Endodermal cell (in vitro differentiated cells): ENCODE results near the gene TIE1. TPM values are rescaled to one million over a fixed set of nuclear protein-coding genes. Genes with fewer than 3 reads are reported as not detected.

Experiments used
- DNase-seq: peaks from one replicate; pipeline ENCODE4 v3.0.0-alpha.2; 2017
- H3K27ac ChIP-seq: 2 replicates; pipeline ENCODE4 v1.5.1; 2013; ENCODE audit warnings: mild to moderate bottlenecking, low read depth, low read length, moderate library complexity
- H3K27me3 ChIP-seq: 2 replicates; pipeline ENCODE4 v1.6.1; 2013; ENCODE audit warnings: mild to moderate bottlenecking, low read length, moderate library complexity; ENCODE audit not compliant: insufficient read depth, control insufficient read depth, poor library complexity, severe bottlenecking
- H3K36me3 ChIP-seq: 2 replicates; pipeline ENCODE4 v1.7.0; 2013; ENCODE audit warnings: mild to moderate bottlenecking, low read length, moderate library complexity; ENCODE audit not compliant: control insufficient read depth, insufficient read depth
- H3K4me1 ChIP-seq: one replicate; pipeline ENCODE4 v1.7.0; 2013; ENCODE audit warnings: low read length; ENCODE audit not compliant: control insufficient read depth, insufficient read depth
- H3K4me3 ChIP-seq: 2 replicates; pipeline ENCODE4 v1.5.1; 2013; ENCODE audit warnings: mild to moderate bottlenecking, low read length, moderate library complexity
- H3K9ac ChIP-seq: 2 replicates; pipeline ENCODE4 v1.6.1; 2013; ENCODE audit warnings: mild to moderate bottlenecking, low read length, moderate library complexity; ENCODE audit not compliant: poor library complexity, severe bottlenecking; ENCODE audit errors: extremely low read depth
- H3K9me3 ChIP-seq: 2 replicates; pipeline ENCODE4 v1.6.1; 2013; ENCODE audit warnings: mild to moderate bottlenecking, low read length, moderate library complexity; ENCODE audit not compliant: control insufficient read depth
- H3K27ac Mint-ChIP-seq: 2 replicates; pipeline ENCODE4 v1.8.0; 2020; ENCODE audit warnings: mixed read lengths
- H3K27me3 Mint-ChIP-seq: 2 replicates; pipeline ENCODE4 v1.8.0; 2021; ENCODE audit warnings: mild to moderate bottlenecking, mixed read lengths; ENCODE audit not compliant: insufficient read depth
- H3K36me3 Mint-ChIP-seq: 2 replicates; pipeline ENCODE4 v1.8.0; 2020; ENCODE audit warnings: low read depth, mixed read lengths
- H3K4me1 Mint-ChIP-seq: 2 replicates; pipeline ENCODE4 v1.8.0; 2020; ENCODE audit warnings: mixed read lengths
- H3K4me3 Mint-ChIP-seq: 2 replicates; pipeline ENCODE4 v1.8.0; 2020; ENCODE audit warnings: mild to moderate bottlenecking, moderate library complexity, mixed read lengths
- H3K9me3 Mint-ChIP-seq: 2 replicates; pipeline ENCODE4 v1.8.0; 2020; ENCODE audit warnings: mild to moderate bottlenecking, mixed read lengths
- CTCF ChIP-seq: fragments of 200-600 bp; sonication (generic); conservative IDR thresholded peaks from 2 replicates; pipeline ENCODE4 v1.5.0; 2021; ENCODE audit warnings: antibody characterized with exemption, mild to moderate bottlenecking
- WGBS, 2 experiments: methylation state at CpG; one replicate each; pipeline versions ENCODE4 v1.1.5 to v1.1.7; 2013; ENCODE audit warnings: missing lambda C conversion rate in 2 of 2, mixed read lengths in 1 of 2; ENCODE audit not compliant: insufficient coverage in 1 of 2, insufficient read length in 1 of 2; 5-methylcytosine and 5-hydroxymethylcytosine counted together
- total RNA-seq, 2 donors: library from RNA; stranded (reverse); fragmentation: NEBNext Ultra II Directional in 1 of 2; extraction: Animal tissue kit (Norgen Biotek cat#: 25700) in 1 of 2; gene quantifications; 2 replicates in 1 of 2; 3 replicates in 1 of 2; pipeline ENCODE4 v1.2.1, GENCODE V29; 2021

Gene TIE1
- total RNA-seq, 2 donors from 2014 or later = 0.40 to 0.99 TPM

GRCh38 chr1:43296207-43296606, 4.6 kb upstream of the TIE1 start:
- no peak for TF ChIP-seq CTCF
- Histone ChIP-seq H3K4me3 (no peak overlapping the region), H3K9ac (no peak overlapping the region), H3K9me3 (no peaks in the 10 kb centered on the region), H3K4me1 (peaks cover 15% of the 10 kb centered on the region), H3K36me3 (no peaks in the 10 kb centered on the region), H3K27me3 (no peaks in the 10 kb centered on the region), H3K27ac (no peak overlapping the region)
- H3K4me3 Mint-ChIP-seq = no peak overlapping the region
- H3K27ac Mint-ChIP-seq = no peak overlapping the region
- no peaks in the 10 kb centered on the region for H3K27me3 Mint-ChIP-seq
- H3K9me3 Mint-ChIP-seq = no peaks in the 10 kb centered on the region
- DNase-seq = no peak
- peaks cover 19% of the 10 kb centered on the region for H3K4me1 Mint-ChIP-seq
- 84% methylated on average over 1 of the region's 1 CpG; no CpG with 5 or more reads in 1 of the 2 experiments for WGBS, 2 experiments
- H3K36me3 Mint-ChIP-seq = no peaks in the 10 kb centered on the region

- H3K27ac ChIP-seq = no peak overlapping the region
- no peaks in the 10 kb centered on the region for H3K9me3 Mint-ChIP-seq
- WGBS, 2 experiments = 93% methylated on average over 1 of the region's 1 CpG; no CpG with 5 or more reads in 1 of the 2 experiments
- H3K4me3 ChIP-seq = no peak overlapping the region
- no peak overlapping the region for H3K27ac Mint-ChIP-seq
- no peak overlapping the region for H3K4me3 Mint-ChIP-seq
- no peaks in the 10 kb centered on the region for H3K27me3 Mint-ChIP-seq
- H3K4me1 ChIP-seq = peaks cover 15% of the 10 kb centered on the region
- DNase-seq = no peak
- H3K9me3 ChIP-seq = no peaks in the 10 kb centered on the region
- TF ChIP-seq CTCF = no peak
- H3K27me3 ChIP-seq = no peaks in the 10 kb centered on the region
- H3K4me1 Mint-ChIP-seq = peaks cover 23% of the 10 kb centered on the region
- no peaks in the 10 kb centered on the region for H3K36me3 ChIP-seq
- no peaks in the 10 kb centered on the region for H3K36me3 Mint-ChIP-seq
- no peak overlapping the region for H3K9ac ChIP-seq
Observed at GRCh38 chr1:43298055-43298454, 2.7 kb upstream of the TIE1 start.

GRCh38 chr1:43299101-43299500, 1.7 kb upstream of the TIE1 start:
- peaks cover 12% of the 10 kb centered on the region for H3K4me1 ChIP-seq
- no peak overlapping the region for H3K27ac ChIP-seq
- H3K27me3 ChIP-seq = no peaks in the 10 kb centered on the region
- H3K36me3 Mint-ChIP-seq = no peaks in the 10 kb centered on the region
- no peak overlapping the region for H3K4me3 ChIP-seq
- H3K9me3 ChIP-seq = no peaks in the 10 kb centered on the region
- no peaks in the 10 kb centered on the region for H3K9me3 Mint-ChIP-seq
- H3K36me3 ChIP-seq = no peaks in the 10 kb centered on the region
- TF ChIP-seq CTCF = no peak
- no peak overlapping the region for H3K4me3 Mint-ChIP-seq
- no peak overlapping the region for H3K27ac Mint-ChIP-seq
- H3K9ac ChIP-seq = no peak overlapping the region
- H3K4me1 Mint-ChIP-seq = peaks cover 28% of the 10 kb centered on the region
- H3K27me3 Mint-ChIP-seq = no peaks in the 10 kb centered on the region
- no peak for DNase-seq
